ENCODE data around the gene GINS1. TPM values are rescaled to one million over a fixed set of nuclear protein-coding genes. Genes with fewer than 3 reads are reported as not detected.

Gene GINS1
- total and polyA plus RNA-seq, 2 of the 13 experiments (the other 11 are each of a cell fraction or from before 2014, with no cell fraction given): 14.6 to 59.9 TPM

GRCh38 chr20:25460566-25461280 lies 53.2 kb downstream of the GINS1 start:
- TF ChIP-seq NFIB (CRISPR knock-in tag; IDR thresholded peaks at IDR 0.05; ENCODE audit: borderline replicate concordance) (no peak), ZNF576 (CRISPR knock-in tag; IDR thresholded peaks at IDR 0.05) (no peak), ZNF768 (CRISPR knock-in tag; IDR thresholded peaks at IDR 0.05) (peak; percentile 12; the same call in 1 of the 2 replicates), AGO2 (optimal IDR thresholded peaks at IDR 0.05; ENCODE audit: low read depth, low read length) (peak; percentile 89), ZMAT3 (CRISPR knock-in tag; conservative IDR thresholded peaks at IDR 0.05) (no peak), PAF1 (CRISPR knock-in tag; IDR thresholded peaks at IDR 0.05) (0 out of 2 replicates have a peak, but pooled peaks have one; percentile 70), CBX5 (CRISPR knock-in tag; IDR thresholded peaks at IDR 0.05; ENCODE audit: borderline replicate concordance) (0 out of 2 replicates have a peak, but pooled peaks have one; percentile 41)
- no peak overlapping the region for H3K27ac ChIP-seq (ENCODE audit: extremely low read length, insufficient read depth, low read length)
- intact Hi-C loops (cut with micrococcal nuclease; ENCODE audit: unreplicated experiment): loop anchor here (1.0 kb wide), 1 partner anchor 45 kb away; no protein-coding TSS in a partner anchor
- ChIA-PET POLR2A (no interaction called here), CTCF (ENCODE audit: low intra/inter-chr PET ratio, low total read pairs) (no interaction called here)
- no peaks in the 10 kb centered on the region for H3K4me1 ChIP-seq (ENCODE audit: insufficient read depth, low read length)
- H3K79me2 ChIP-seq (ENCODE audit: insufficient read depth, low read length): no peaks in the 10 kb centered on the region
- H3K36me3 ChIP-seq (replicated peaks in 1 of 2; ENCODE audit: control insufficient read depth in 1 of 2, insufficient read depth in 2 of 2, low read length in 2 of 2): peaks cover 35 to 65% of the 10 kb centered on the region in 2 experiments
- ATAC-seq (peak; percentile 13), DNase-seq (ENCODE audit: low spot score) (no peak), FAIRE-seq (no peak)
- WGBS (ENCODE audit: low lambda C conversion rate): 97% methylated on average over 14 of the region's 19 CpGs
- no peaks in the 10 kb centered on the region for H3K9me3 ChIP-seq (ENCODE audit: low read length)
- H2AFZ ChIP-seq (ENCODE audit: low read length): no peak overlapping the region
- H3K9ac ChIP-seq (ENCODE audit: insufficient read depth, low read depth, low read length): no peak overlapping the region
- no peaks in the 10 kb centered on the region for H4K20me1 ChIP-seq (ENCODE audit: insufficient read depth, low read length)
- BruUV-seq (replicated peaks): no TSS peak
- H3K27me3 ChIP-seq (ENCODE audit: control insufficient read depth in 1 of 2, insufficient read depth in 2 of 2, low read length in 2 of 2): no peaks in the 10 kb centered on the region
- H3K4me2 ChIP-seq (ENCODE audit: low read depth, low read length): no peak overlapping the region
- in situ Hi-C loops (cut with HindIII; ENCODE audit: extremely low pct_ligation_motif_present, low pct_unique_long_range_greater_than_20kb): no loop called here
- H3K4me3 ChIP-seq (replicated peaks in 1 of 3; ENCODE audit: insufficient read depth in 1 of 3, low read depth in 2 of 3, low read length in 3 of 3): no peak overlapping the region

- no peak overlapping the region for H3K4me2 ChIP-seq (ENCODE audit: low read depth, low read length)
- peaks cover 39 to 69% of the 10 kb centered on the region in 2 experiments for H3K36me3 ChIP-seq (replicated peaks in 1 of 2; ENCODE audit: control insufficient read depth in 1 of 2, insufficient read depth in 2 of 2, low read length in 2 of 2)
- H2AFZ ChIP-seq (ENCODE audit: low read length): no peak overlapping the region
- no peaks in the 10 kb centered on the region for H4K20me1 ChIP-seq (ENCODE audit: insufficient read depth, low read length)
- no peaks in the 10 kb centered on the region for H3K27me3 ChIP-seq (ENCODE audit: control insufficient read depth in 1 of 2, insufficient read depth in 2 of 2, low read length in 2 of 2)
- ATAC-seq: no peak
- in situ Hi-C loops (cut with HindIII; ENCODE audit: extremely low pct_ligation_motif_present, low pct_unique_long_range_greater_than_20kb) (no loop called here), intact Hi-C loops (cut with micrococcal nuclease; ENCODE audit: unreplicated experiment) (no loop called here)
- H3K4me3 ChIP-seq (replicated peaks in 1 of 3; ENCODE audit: insufficient read depth in 1 of 3, low read depth in 2 of 3, low read length in 3 of 3): no peak overlapping the region
- no peaks in the 10 kb centered on the region for H3K9me3 ChIP-seq (ENCODE audit: low read length)
- ChIA-PET CTCF (ENCODE audit: low intra/inter-chr PET ratio, low total read pairs) (no interaction called here), POLR2A (no interaction called here)
- no peak overlapping the region for H3K27ac ChIP-seq (ENCODE audit: extremely low read length, insufficient read depth, low read length)
- TF ChIP-seq NFE2L1 (CRISPR knock-in tag; IDR thresholded peaks at IDR 0.05; ENCODE audit: borderline replicate concordance) (no peak), AHDC1 (CRISPR knock-in tag; IDR thresholded peaks at IDR 0.05; ENCODE audit: borderline replicate concordance) (no peak), AGO2 (optimal IDR thresholded peaks at IDR 0.05; ENCODE audit: low read depth, low read length) (peak; percentile 8), RXRA (CRISPR knock-in tag; IDR thresholded peaks at IDR 0.05) (no peak), ZNF792 (CRISPR knock-in tag; IDR thresholded peaks at IDR 0.05) (no peak)
- no peak for FAIRE-seq
- 84% methylated on average over 9 of the region's 9 CpGs for WGBS (ENCODE audit: low lambda C conversion rate)
- no peaks in the 10 kb centered on the region for H3K4me1 ChIP-seq (ENCODE audit: insufficient read depth, low read length)
- no peak overlapping the region for H3K9ac ChIP-seq (ENCODE audit: insufficient read depth, low read depth, low read length)
- H3K79me2 ChIP-seq (ENCODE audit: insufficient read depth, low read length): no peaks in the 10 kb centered on the region
- BruUV-seq (replicated peaks): no TSS peak
- DNase-seq (ENCODE audit: low spot score): no peak
Observed at GRCh38 chr20:25461281-25461650, 53.8 kb downstream of the GINS1 start.

Data from HepG2 (cell line).